Neural cell (in vitro differentiated cells): ENCODE results near the gene NAGLU. TPM values are rescaled to one million over a fixed set of nuclear protein-coding genes. Genes with fewer than 3 reads are reported as not detected.

Experiments used
- H2AFZ ChIP-seq: fragments of 200-600, 300-800 bp; sonication (generic), shearing (Covaris generic); 2 replicates; pipeline ENCODE4 v1.6.0; 2014; ENCODE audit warnings: low read depth, mild to moderate bottlenecking, antibody characterized with exemption, low read length, moderate library complexity
- H3F3A ChIP-seq: fragments of 200-600 bp; shearing (Covaris generic); 2 replicates; pipeline ENCODE4 v1.6.1; 2016; ENCODE audit warnings: mild to moderate bottlenecking, moderate library complexity, mixed read lengths, antibody characterized with exemption, low read length; ENCODE audit not compliant: insufficient read depth, poor library complexity, severe bottlenecking
- H3K27ac ChIP-seq: fragments of 200-600, 300-800 bp; sonication (generic), shearing (Covaris generic); 2 replicates; pipeline ENCODE4 v1.5.1; 2014; ENCODE audit warnings: mild to moderate bottlenecking, low read length, moderate library complexity
- H3K27me3 ChIP-seq: fragments of 300-800, 200-600 bp; sonication (generic), shearing (Covaris generic); 2 replicates; pipeline ENCODE4 v1.6.0; 2014; ENCODE audit warnings: mild to moderate bottlenecking, low read depth, low read length, moderate library complexity; ENCODE audit not compliant: insufficient read depth
- H3K36me3 ChIP-seq: fragments of 300-800, 200-600 bp; sonication (generic), shearing (Covaris generic); 2 replicates; pipeline ENCODE4 v1.5.1; 2014; ENCODE audit warnings: mild to moderate bottlenecking, antibody characterized with exemption, low read length, moderate library complexity; ENCODE audit not compliant: insufficient read depth
- H3K4me2 ChIP-seq: fragments of 300-800, 200-600 bp; sonication (generic), shearing (Covaris generic); 2 replicates; pipeline ENCODE4 v1.6.0; 2014; ENCODE audit warnings: mild to moderate bottlenecking, low read length
- H3K4me3 ChIP-seq: fragments of 300-800, 200-600 bp; sonication (generic), shearing (Covaris generic); 2 replicates; pipeline ENCODE4 v1.5.1; 2014; ENCODE audit warnings: mild to moderate bottlenecking, low read length, moderate library complexity
- H3K79me2 ChIP-seq: fragments of 200-600 bp; shearing (Covaris generic); replicated peaks from 2 replicates; pipeline ENCODE4 v1.6.0; 2014; ENCODE audit warnings: mild to moderate bottlenecking, low read length, moderate library complexity; ENCODE audit not compliant: insufficient read depth
- H3K9ac ChIP-seq: fragments of 300-800, 200-600 bp; sonication (generic), shearing (Covaris generic); 2 replicates; pipeline ENCODE4 v1.6.1; 2016; ENCODE audit warnings: mild to moderate bottlenecking, low read length, mixed read lengths
- H3K9me2 ChIP-seq: fragments of 200-600 bp; shearing (Covaris generic); 2 replicates; pipeline ENCODE4 v1.6.1; 2016; ENCODE audit warnings: mild to moderate bottlenecking, low read length, mixed read lengths; ENCODE audit not compliant: insufficient read depth
- H3K9me3 ChIP-seq: fragments of 200-600, 300-800 bp; sonication (generic), shearing (Covaris generic); 2 replicates; pipeline ENCODE4 v1.6.1; 2016; ENCODE audit warnings: mild to moderate bottlenecking, mixed run types, low read length, moderate library complexity, mixed read lengths
- H4K20me1 ChIP-seq: fragments of 200-600 bp; shearing (Covaris generic); 2 replicates; pipeline ENCODE4 v1.6.1; 2016; ENCODE audit warnings: mild to moderate bottlenecking, mixed run types; ENCODE audit not compliant: insufficient read depth
- CTCF ChIP-seq: fragments of 450-650 bp; IDR thresholded peaks from 2 replicates; pipeline ENCODE4 v1.5.1; 2014; ENCODE audit warnings: antibody characterized with exemption, mild to moderate bottlenecking, moderate library complexity; ENCODE audit not compliant: poor library complexity, severe bottlenecking
- EP300 ChIP-seq: fragments of 450-650 bp; conservative IDR thresholded peaks from 2 replicates; pipeline ENCODE4 v1.6.1; 2014; ENCODE audit warnings: antibody characterized with exemption, mild to moderate bottlenecking, moderate library complexity; ENCODE audit not compliant: poor library complexity, severe bottlenecking
- EZH2 ChIP-seq: fragments of 200-600, 300-800 bp; shearing (Covaris generic), sonication (generic); IDR thresholded peaks from 2 replicates; pipeline ENCODE4 v1.6.1; 2014; ENCODE audit warnings: antibody characterized with exemption, low read length, borderline replicate concordance, mild to moderate bottlenecking; ENCODE audit not compliant: insufficient read depth, poor library complexity, severe bottlenecking
- MXI1 ChIP-seq: fragments of 450-650 bp; conservative IDR thresholded peaks from 2 replicates; pipeline ENCODE4 v1.6.1; 2014; ENCODE audit warnings: antibody characterized with exemption, mild to moderate bottlenecking; ENCODE audit not compliant: poor library complexity, severe bottlenecking
- POLR2AphosphoS5 ChIP-seq: IDR thresholded peaks from 2 replicates; pipeline ENCODE4 v1.6.1; 2012
- RAD21 ChIP-seq: fragments of 450-650 bp; conservative IDR thresholded peaks from 2 replicates; pipeline ENCODE4 v1.6.1; 2014; ENCODE audit warnings: antibody characterized with exemption, mild to moderate bottlenecking, moderate library complexity
- REST ChIP-seq: IDR thresholded peaks from 2 replicates; pipeline ENCODE4 v1.6.1; 2012; ENCODE audit warnings: borderline replicate concordance
- TAF1 ChIP-seq: IDR thresholded peaks from 2 replicates; pipeline ENCODE4 v1.6.1; 2012; ENCODE audit warnings: low read depth
- polyA plus RNA-seq: library from polyadenylated mRNA; depleted of rRNA; stranded (reverse); fragments of >200 nt; gene quantifications from 2 replicates; pipeline ENCODE4 v1.2.3, GENCODE V29; 2014

NAGLU gene
- polyA plus RNA-seq, 1 donor from 2014 or later: 12.1 TPM

GRCh38 chr17:42564815-42565522 is 28.9 kb downstream of the NAGLU start:
- no peaks in the 10 kb centered on the region for H3K27me3 ChIP-seq
- TF ChIP-seq CTCF: no peak
- TF ChIP-seq RAD21: no peak
- no peak for TF ChIP-seq POLR2AphosphoS5
- TF ChIP-seq EZH2: no peak
- TF ChIP-seq MXI1: no peak
- TF ChIP-seq REST: no peak
- TF ChIP-seq EP300: no peak
- TF ChIP-seq TAF1: no peak
- no peaks in the 10 kb centered on the region for H3F3A ChIP-seq
- H3K9ac ChIP-seq: no peak overlapping the region
- no peaks in the 10 kb centered on the region for H3K9me3 ChIP-seq
- peaks cover 16% of the 10 kb centered on the region for H3K79me2 ChIP-seq
- no peaks in the 10 kb centered on the region for H3K9me2 ChIP-seq
- H3K36me3 ChIP-seq: no peaks in the 10 kb centered on the region
- no peak overlapping the region for H3K27ac ChIP-seq
- no peaks in the 10 kb centered on the region for H4K20me1 ChIP-seq
- H3K4me3 ChIP-seq: no peak overlapping the region
- H3K4me2 ChIP-seq: no peak overlapping the region
- H2AFZ ChIP-seq: no peak overlapping the region

- Histone ChIP-seq H3K9ac (no peak overlapping the region), H3K27me3 (no peaks in the 10 kb centered on the region), H3K79me2 (peaks cover 16% of the 10 kb centered on the region), H3K4me2 (no peak overlapping the region), H3K4me3 (no peak overlapping the region), H3K27ac (no peak overlapping the region), H4K20me1 (no peaks in the 10 kb centered on the region), H3K9me2 (no peaks in the 10 kb centered on the region), H3F3A (no peaks in the 10 kb centered on the region), H3K36me3 (no peaks in the 10 kb centered on the region), H3K9me3 (no peaks in the 10 kb centered on the region), H2AFZ (no peak overlapping the region)
- TF ChIP-seq POLR2AphosphoS5 (no peak), RAD21 (no peak), EP300 (no peak), REST (no peak), CTCF (no peak), EZH2 (no peak)
Observed at GRCh38 chr17:42565523-42566214, 29.6 kb downstream of the NAGLU start.
